ENCODE results near the gene FYB1.

The FYB1 gene

GRCh38 chr5:39114155-39114554 is 105.2 kb downstream of the FYB1 start:
- no peak for DNase-seq
- Mint-ChIP-seq H3K4me3 (no peak overlapping the region), H3K27me3 (ENCODE audit: low read depth, poor library complexity) (no peaks in the 10 kb centered on the region), H3K27ac (no peak overlapping the region), H3K9me3 (no peaks in the 10 kb centered on the region), H3K4me1 (no peaks in the 10 kb centered on the region), H3K36me3 (ENCODE audit: low read depth) (no peaks in the 10 kb centered on the region)
- TF ChIP-seq, protein P1, sequence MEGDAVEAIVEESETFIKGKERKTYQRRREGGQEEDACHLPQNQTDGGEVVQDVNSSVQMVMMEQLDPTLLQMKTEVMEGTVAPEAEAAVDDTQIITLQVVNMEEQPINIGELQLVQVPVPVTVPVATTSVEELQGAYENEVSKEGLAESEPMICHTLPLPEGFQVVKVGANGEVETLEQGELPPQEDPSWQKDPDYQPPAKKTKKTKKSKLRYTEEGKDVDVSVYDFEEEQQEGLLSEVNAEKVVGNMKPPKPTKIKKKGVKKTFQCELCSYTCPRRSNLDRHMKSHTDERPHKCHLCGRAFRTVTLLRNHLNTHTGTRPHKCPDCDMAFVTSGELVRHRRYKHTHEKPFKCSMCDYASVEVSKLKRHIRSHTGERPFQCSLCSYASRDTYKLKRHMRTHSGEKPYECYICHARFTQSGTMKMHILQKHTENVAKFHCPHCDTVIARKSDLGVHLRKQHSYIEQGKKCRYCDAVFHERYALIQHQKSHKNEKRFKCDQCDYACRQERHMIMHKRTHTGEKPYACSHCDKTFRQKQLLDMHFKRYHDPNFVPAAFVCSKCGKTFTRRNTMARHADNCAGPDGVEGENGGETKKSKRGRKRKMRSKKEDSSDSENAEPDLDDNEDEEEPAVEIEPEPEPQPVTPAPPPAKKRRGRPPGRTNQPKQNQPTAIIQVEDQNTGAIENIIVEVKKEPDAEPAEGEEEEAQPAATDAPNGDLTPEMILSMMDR (IDR thresholded peaks at IDR 0.05) = no peak

DNA sequence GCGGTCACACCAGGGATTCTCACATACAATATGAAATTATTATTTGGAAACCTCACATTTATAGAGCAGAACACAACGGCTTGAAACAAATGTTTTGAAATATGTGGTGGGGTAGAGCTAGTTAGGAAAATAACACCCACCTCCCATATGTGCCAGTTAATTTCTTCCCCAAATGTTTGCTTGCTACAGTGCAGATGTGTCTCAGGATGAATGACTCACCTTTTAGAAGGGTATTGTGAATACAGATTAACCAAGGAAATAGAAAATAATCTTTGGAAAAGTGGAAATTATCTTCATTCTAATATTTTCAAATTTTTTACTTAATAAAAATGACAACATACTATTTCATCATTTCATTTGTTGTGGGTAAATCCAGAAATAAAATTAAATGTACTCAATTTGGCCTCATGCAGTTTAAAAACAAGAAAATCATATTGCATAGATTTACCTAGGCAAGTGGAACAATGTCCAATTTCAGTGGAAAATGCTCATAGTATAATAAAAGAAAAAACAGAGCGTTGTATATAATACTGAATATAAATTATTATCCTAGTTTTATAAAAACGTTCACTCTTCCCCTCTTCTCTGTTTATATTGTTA is 105.9 kb downstream of the FYB1 start:
- H3K4me1 Mint-ChIP-seq = no peaks in the 10 kb centered on the region
- DNase-seq = no peak
- no peaks in the 10 kb centered on the region for H3K36me3 Mint-ChIP-seq (ENCODE audit: low read depth)
- no peaks in the 10 kb centered on the region for H3K9me3 Mint-ChIP-seq
- H3K4me3 Mint-ChIP-seq = no peak overlapping the region
- TF ChIP-seq, protein P1 (IDR thresholded peaks at IDR 0.05) = no peak
- H3K27me3 Mint-ChIP-seq (ENCODE audit: low read depth, poor library complexity) = no peaks in the 10 kb centered on the region
- H3K27ac Mint-ChIP-seq = no peak overlapping the region

GRCh38 chr5:39109606-39110005 is 109.8 kb downstream of the FYB1 start:
- TF ChIP-seq, protein P1 (IDR thresholded peaks at IDR 0.05) = no peak
- no peak for DNase-seq
- H3K27ac Mint-ChIP-seq = no peak overlapping the region
- H3K4me3 Mint-ChIP-seq = no peak overlapping the region
- peaks cover under 1% of the 10 kb centered on the region for H3K27me3 Mint-ChIP-seq (ENCODE audit: low read depth, poor library complexity)
- H3K4me1 Mint-ChIP-seq = no peaks in the 10 kb centered on the region
- no peaks in the 10 kb centered on the region for H3K9me3 Mint-ChIP-seq
- no peaks in the 10 kb centered on the region for H3K36me3 Mint-ChIP-seq (ENCODE audit: low read depth)

- TF ChIP-seq, protein P1 (IDR thresholded peaks at IDR 0.05) = no peak
- H3K27ac Mint-ChIP-seq = no peak overlapping the region
- H3K4me1 Mint-ChIP-seq = no peaks in the 10 kb centered on the region
- no peak overlapping the region for H3K4me3 Mint-ChIP-seq
- H3K27me3 Mint-ChIP-seq (ENCODE audit: low read depth, poor library complexity) = peaks cover 3% of the 10 kb centered on the region
- DNase-seq = no peak
- H3K9me3 Mint-ChIP-seq = no peaks in the 10 kb centered on the region
- no peaks in the 10 kb centered on the region for H3K36me3 Mint-ChIP-seq (ENCODE audit: low read depth)
Measured at GRCh38 chr5:39108987-39109386, 110.4 kb downstream of the FYB1 start.

GRCh38 chr5:39107350-39107749 is 112.0 kb downstream of the FYB1 start:
- TF ChIP-seq, protein P1 (IDR thresholded peaks at IDR 0.05) = no peak
- H3K9me3 Mint-ChIP-seq = no peaks in the 10 kb centered on the region
- peaks cover 6% of the 10 kb centered on the region for H3K27me3 Mint-ChIP-seq (ENCODE audit: low read depth, poor library complexity)
- no peaks in the 10 kb centered on the region for H3K4me1 Mint-ChIP-seq
- H3K27ac Mint-ChIP-seq = no peak overlapping the region
- H3K4me3 Mint-ChIP-seq = no peak overlapping the region
- DNase-seq = no peak
- H3K36me3 Mint-ChIP-seq (ENCODE audit: low read depth) = no peaks in the 10 kb centered on the region

DNA sequence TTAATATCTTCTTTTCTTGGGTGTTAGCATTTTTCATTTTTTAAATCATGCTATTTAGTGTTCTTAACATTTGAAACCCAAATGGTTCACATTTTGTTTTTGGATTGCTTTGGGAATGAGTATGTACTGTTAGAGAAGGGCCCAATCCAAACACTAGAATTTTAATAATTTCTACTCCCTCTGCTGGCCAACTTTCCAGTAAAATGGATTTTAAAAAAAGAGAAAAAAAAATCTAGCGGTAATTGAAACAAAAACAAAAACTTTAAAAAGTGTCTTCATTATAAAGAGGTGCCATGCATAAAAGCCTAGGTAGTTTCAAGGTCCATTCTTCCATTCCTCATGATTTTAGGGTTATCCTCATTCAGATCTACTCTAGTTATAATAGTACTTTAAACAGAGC is 113.0 kb downstream of the FYB1 start:
- H3K36me3 Mint-ChIP-seq (ENCODE audit: low read depth) = no peaks in the 10 kb centered on the region
- H3K4me1 Mint-ChIP-seq = no peaks in the 10 kb centered on the region
- no peaks in the 10 kb centered on the region for H3K9me3 Mint-ChIP-seq
- no peak for DNase-seq
- peaks cover 6% of the 10 kb centered on the region for H3K27me3 Mint-ChIP-seq (ENCODE audit: low read depth, poor library complexity)
- H3K27ac Mint-ChIP-seq = no peak overlapping the region
- no peak overlapping the region for H3K4me3 Mint-ChIP-seq
- TF ChIP-seq, protein P1 (IDR thresholded peaks at IDR 0.05) = peak; percentile 9
